Tibial nerve (tissue), 4 donors: ENCODE results near the gene AHNAK2. TPM values are rescaled to one million over a fixed set of nuclear protein-coding genes. Genes with fewer than 3 reads are reported as not detected.

Experiments
- DNase-seq, 2 donors: peaks; one replicate each; pipeline ENCODE4 v3.0.0-alpha.2; 2019; ENCODE audit warnings: low spot score in 2 of 2
- H3K27ac ChIP-seq, 4 donors: fragments of 200-600 bp; sonication (generic) in 3 of 4; one replicate each; pipeline ENCODE4 v1.5.1; 2017 to 2019; ENCODE audit warnings: mild to moderate bottlenecking in 1 of 4
- H3K27me3 ChIP-seq, 2 donors: fragments of 200-600 bp; sonication (generic) in 1 of 2; one replicate each; pipeline versions ENCODE4 v1.5.1 to v1.6.0; 2017 to 2019
- H3K36me3 ChIP-seq, 3 donors: fragments of 200-600 bp; sonication (generic); one replicate each; pipeline ENCODE4 v1.5.1; 2018 to 2019
- H3K4me1 ChIP-seq, 4 donors: fragments of 200-600 bp; sonication (generic) in 3 of 4; one replicate each; pipeline ENCODE4 v1.5.1; 2017 to 2019
- H3K4me3 ChIP-seq, 4 donors: fragments of 200-600 bp; sonication (generic) in 3 of 4; one replicate each; pipeline ENCODE4 v1.5.1; 2017 to 2019; ENCODE audit warnings: mild to moderate bottlenecking in 1 of 4, moderate library complexity in 1 of 4
- H3K9me3 ChIP-seq, 4 donors: fragments of 200-600 bp; sonication (generic) in 3 of 4; one replicate each; pipeline ENCODE4 v1.5.1; 2017 to 2019
- CTCF ChIP-seq, 5 experiments: fragments of 200-600 bp in 3 of 5; fragments of 450-650 bp in 2 of 5; sonication (generic) in 3 of 5; IDR thresholded peaks; one replicate each; pipeline ENCODE4 v1.5.1; 2016 to 2019; ENCODE audit warnings: antibody characterized with exemption in 5 of 5, mild to moderate bottlenecking in 3 of 5, moderate library complexity in 2 of 5
- EP300 ChIP-seq, 2 donors: sonication (generic); formaldehyde crosslinking; IDR thresholded peaks; one replicate each; pipeline ENCODE4 v1.6.1; 2017; ENCODE audit warnings: antibody characterized with exemption in 2 of 2, mild to moderate bottlenecking in 1 of 2
- POLR2A ChIP-seq, 2 donors: fragments of 450-650 bp; IDR thresholded peaks; one replicate each; pipeline ENCODE4 v1.6.1; 2017; ENCODE audit warnings: antibody characterized with exemption in 2 of 2, mild to moderate bottlenecking in 2 of 2, moderate library complexity in 2 of 2
- WGBS, 2 donors: methylation state at CpG; one replicate each; pipeline ENCODE4 v1.1.5; 2018; 5-methylcytosine and 5-hydroxymethylcytosine counted together
- total RNA-seq, 4 donors: library from RNA; depleted of rRNA; stranded (reverse); fragments of >200 nt; gene quantifications; one replicate each; pipeline ENCODE4 v1.1.0, GENCODE V29; 2016

AHNAK2 gene
- total RNA-seq, 4 donors from 2014 or later, result 31.2 to 152 (median 118) TPM

DNA sequence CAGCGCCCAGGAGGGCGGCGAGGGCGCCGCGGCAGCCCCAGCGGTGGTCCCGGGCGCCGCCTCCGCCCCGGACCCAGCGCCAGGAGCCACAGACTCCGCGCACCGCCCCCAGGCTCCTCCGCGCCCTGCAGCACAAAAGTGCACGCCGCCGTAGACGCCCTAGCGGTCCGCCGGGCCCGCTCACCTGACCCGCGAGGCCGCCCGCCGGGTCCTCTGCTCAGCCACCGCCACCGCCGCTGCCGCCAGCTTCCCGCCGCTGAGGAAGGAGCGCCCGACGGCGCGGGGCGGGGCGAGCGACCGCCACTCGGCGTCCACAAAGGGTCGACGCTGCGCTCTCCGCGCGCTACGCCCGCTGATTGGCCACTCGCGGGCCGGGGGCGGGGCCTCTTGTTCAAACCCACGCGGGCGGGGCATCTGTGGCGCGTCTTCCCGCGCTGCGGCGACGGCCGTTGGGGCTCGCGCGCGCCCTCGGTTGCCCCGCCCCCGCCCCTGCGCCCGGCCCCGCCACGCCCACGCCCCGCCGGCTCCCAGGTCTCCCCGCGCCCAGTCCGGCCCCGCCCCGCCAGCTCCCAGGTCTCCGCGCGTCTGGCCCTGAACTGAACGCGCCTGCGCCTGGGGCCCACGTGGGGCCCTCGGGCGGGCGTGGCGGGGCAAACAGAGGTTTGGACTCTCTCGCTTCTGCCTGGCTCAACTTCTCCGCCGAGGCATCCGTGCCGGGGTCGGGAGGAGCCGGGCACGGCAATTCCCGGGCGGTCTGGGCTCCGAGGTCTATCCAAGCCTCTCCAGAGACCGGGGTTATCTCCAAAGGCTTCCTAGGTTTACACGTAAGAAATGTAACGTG, 42.9 kb upstream of the AHNAK2 start, which contains the start of gene CDCA4:
CDCA4 (minus strand) TSS at position 269 of the 841 bp plus-strand sequence. CDS start 9,154 bp downstream, outside the sequence.
- H3K4me1 ChIP-seq, result peaks cover 0 to 33% (median 14%) of the 10 kb centered on the region in 4 donors
- H3K4me3 ChIP-seq, result peak within 1 kb of the TSS; percentile 78 to 100 (median 82)
- peak; percentile 75 to 86 for TF ChIP-seq POLR2A (IDR thresholded peaks at IDR 0.05)
- peak in 1 of 5 experiments; percentile 51 for TF ChIP-seq CTCF (IDR thresholded peaks at IDR 0.05)
- peak; percentile 74 to 93 for TF ChIP-seq EP300 (IDR thresholded peaks at IDR 0.05)
- 0% methylated on average over 30 to 34 of the region's 115 CpGs for WGBS, 2 donors
- H3K36me3 ChIP-seq, result no peaks in the 10 kb centered on the region
- H3K27ac ChIP-seq, result peak within 1 kb of the TSS; percentile 21 to 92 (median 83)
- peak; percentile 96 for DNase-seq
- no peaks in the 10 kb centered on the region for H3K9me3 ChIP-seq
- H3K27me3 ChIP-seq, result no peaks in the 10 kb centered on the region

DNA sequence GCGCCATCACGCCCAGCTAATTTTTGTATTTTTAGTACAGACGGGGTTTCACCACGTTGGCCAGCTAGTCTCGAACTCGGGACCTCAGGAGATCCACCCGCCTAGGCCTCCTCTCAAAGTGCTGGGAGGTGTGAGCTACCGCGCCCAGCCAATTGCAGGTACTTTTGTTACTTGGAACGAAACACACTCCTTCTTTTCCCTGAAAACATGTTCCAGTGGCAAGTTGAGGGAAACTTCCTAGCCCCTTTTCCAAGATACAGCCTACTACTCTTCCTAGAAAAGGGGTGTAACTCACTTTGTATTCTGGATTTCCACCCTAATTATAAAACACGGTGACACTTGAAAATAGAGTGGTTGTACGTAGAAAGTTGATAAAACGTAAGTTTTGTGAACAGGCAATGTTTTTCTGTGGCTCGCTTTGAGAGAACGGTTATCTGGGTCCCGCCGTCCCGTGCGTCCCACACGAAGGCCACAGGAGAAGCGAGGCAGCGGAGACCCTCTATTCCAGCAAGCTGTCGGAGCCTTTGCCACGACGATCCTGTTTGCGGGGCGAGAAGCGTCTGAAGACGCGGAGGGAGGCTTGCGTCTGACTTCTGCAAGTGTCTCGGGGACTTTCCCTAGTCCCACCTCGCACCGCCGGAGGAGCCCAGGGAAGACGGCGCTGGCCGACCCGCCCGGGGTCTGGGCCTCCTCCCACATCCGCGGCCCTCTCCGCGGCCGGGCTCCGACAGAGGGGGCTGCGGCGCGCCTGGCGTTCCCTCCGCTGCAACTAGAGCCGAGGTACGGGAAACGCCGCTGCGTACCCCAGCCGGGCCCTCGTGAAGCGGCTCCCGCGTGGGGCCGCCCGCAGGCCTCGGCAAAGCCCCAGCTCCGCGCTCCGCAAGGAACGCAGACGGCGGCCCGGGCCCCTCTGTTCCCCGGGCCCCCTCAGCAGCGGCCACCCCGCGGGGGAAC, 42.0 kb upstream of the AHNAK2 start:
- WGBS, 2 donors, result 6 to 16% methylated on average over 21 to 51 of the region's 75 CpGs
- TF ChIP-seq CTCF (IDR thresholded peaks at IDR 0.05) (no peak), EP300 (IDR thresholded peaks at IDR 0.05) (no peak)
- Histone ChIP-seq H3K9me3 (no peaks in the 10 kb centered on the region), H3K27ac (peak overlapping the region in 3 of 4 donors; percentile 9 to 92 (median 86)), H3K4me1 (peaks cover 0 to 33% (median 14%) of the 10 kb centered on the region in 4 donors), H3K27me3 (no peaks in the 10 kb centered on the region), H3K4me3 (peak overlapping the region; percentile 78 to 100 (median 82)), H3K36me3 (no peaks in the 10 kb centered on the region)
- DNase-seq, result no peak

DNA sequence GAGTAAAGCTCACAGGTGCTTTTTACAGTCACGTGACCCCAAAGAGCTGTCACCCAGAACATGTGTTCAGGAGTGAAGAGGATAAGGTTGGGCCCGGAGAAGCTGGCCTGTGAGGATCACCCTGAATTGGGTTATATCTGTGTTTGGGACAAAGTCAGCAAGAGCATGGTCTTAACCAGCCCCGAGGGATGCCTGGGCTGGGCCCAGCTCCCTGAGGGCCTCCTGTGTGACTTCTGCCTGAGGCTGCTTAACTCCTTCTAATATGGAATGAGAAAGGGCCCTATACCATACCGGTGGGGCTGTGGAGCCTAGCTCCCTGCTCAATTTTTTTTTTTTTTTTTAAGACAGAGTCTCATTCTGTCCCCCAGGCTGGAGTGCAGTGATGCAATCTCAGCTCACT, 40.2 kb upstream of the AHNAK2 start:
- H3K27ac ChIP-seq, result no peak overlapping the region
- no peak overlapping the region for H3K4me3 ChIP-seq
- H3K27me3 ChIP-seq, result no peaks in the 10 kb centered on the region
- 77 to 81% methylated on average over 4 of the region's 4 CpGs for WGBS, 2 donors
- H3K36me3 ChIP-seq, result no peaks in the 10 kb centered on the region
- no peak for DNase-seq
- TF ChIP-seq CTCF (IDR thresholded peaks at IDR 0.05) (no peak), EP300 (IDR thresholded peaks at IDR 0.05) (no peak), POLR2A (IDR thresholded peaks at IDR 0.05) (no peak)
- no peaks in the 10 kb centered on the region for H3K9me3 ChIP-seq
- peaks cover 0 to 34% (median 14%) of the 10 kb centered on the region in 4 donors for H3K4me1 ChIP-seq

DNA sequence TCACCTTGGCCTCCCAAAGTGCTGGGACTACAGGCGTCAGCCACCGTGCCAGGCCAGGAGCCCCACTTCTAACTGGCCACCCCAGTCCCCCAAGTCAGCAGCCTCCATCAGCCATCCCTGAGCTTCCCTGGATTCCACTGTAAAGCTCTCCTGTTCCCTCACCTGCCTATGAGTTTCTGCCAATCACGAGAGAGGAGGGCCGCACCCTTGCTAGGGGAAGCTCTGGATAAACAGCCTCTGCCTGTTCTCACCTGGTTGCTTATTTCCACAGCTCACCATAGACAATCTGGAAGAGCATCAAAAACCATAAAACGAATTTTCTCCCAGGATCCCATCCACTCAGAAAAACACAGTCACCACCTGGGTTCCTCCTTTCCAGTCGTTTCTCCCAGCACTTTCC, 37.7 kb upstream of the AHNAK2 start:
- TF ChIP-seq POLR2A (IDR thresholded peaks at IDR 0.05) (no peak), EP300 (IDR thresholded peaks at IDR 0.05) (no peak), CTCF (IDR thresholded peaks at IDR 0.05) (no peak)
- Histone ChIP-seq H3K27ac (no peak overlapping the region), H3K9me3 (no peaks in the 10 kb centered on the region), H3K4me3 (no peak overlapping the region), H3K4me1 (peaks cover 0 to 25% (median 12%) of the 10 kb centered on the region in 4 donors), H3K27me3 (no peaks in the 10 kb centered on the region), H3K36me3 (peaks cover 0 to 10% (median 0%) of the 10 kb centered on the region in 3 donors)
- 74 to 76% methylated on average over 6 of the region's 6 CpGs for WGBS, 2 donors
- DNase-seq, result no peak
